GM12801 (cell line): ENCODE measurements around the gene RCOR3.

ENCODE experiments used
- TF ChIP-seq, protein P1 (sequence below): IDR thresholded peaks from one replicate; pipeline ENCODE4 v1.5.1; 2011; ENCODE audit warnings: control low read depth; ENCODE audit not compliant: insufficient read length; ENCODE audit errors: extremely low read depth

Gene RCOR3

DNA sequence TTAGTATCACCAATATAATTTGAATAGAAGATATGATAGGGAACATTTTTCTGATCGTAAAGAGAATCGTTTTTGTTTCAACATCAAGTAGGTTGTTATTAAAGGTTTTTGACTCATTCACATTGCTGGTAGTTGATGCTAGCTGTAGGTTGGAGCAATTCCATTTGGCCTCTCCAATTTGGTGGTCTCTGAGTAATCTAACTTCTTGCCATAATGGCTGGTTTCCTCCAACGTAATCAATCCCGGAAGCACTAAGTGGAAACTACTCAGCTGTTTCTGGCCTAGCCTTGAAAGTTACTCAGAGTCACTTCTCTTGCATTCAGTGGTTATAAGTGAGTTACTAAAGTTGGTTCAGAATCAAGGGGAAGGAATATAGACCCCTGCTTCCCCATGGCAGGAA lies 26.0 kb downstream of the RCOR3 start:
- TF ChIP-seq, protein P1, sequence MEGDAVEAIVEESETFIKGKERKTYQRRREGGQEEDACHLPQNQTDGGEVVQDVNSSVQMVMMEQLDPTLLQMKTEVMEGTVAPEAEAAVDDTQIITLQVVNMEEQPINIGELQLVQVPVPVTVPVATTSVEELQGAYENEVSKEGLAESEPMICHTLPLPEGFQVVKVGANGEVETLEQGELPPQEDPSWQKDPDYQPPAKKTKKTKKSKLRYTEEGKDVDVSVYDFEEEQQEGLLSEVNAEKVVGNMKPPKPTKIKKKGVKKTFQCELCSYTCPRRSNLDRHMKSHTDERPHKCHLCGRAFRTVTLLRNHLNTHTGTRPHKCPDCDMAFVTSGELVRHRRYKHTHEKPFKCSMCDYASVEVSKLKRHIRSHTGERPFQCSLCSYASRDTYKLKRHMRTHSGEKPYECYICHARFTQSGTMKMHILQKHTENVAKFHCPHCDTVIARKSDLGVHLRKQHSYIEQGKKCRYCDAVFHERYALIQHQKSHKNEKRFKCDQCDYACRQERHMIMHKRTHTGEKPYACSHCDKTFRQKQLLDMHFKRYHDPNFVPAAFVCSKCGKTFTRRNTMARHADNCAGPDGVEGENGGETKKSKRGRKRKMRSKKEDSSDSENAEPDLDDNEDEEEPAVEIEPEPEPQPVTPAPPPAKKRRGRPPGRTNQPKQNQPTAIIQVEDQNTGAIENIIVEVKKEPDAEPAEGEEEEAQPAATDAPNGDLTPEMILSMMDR, result no peak

DNA sequence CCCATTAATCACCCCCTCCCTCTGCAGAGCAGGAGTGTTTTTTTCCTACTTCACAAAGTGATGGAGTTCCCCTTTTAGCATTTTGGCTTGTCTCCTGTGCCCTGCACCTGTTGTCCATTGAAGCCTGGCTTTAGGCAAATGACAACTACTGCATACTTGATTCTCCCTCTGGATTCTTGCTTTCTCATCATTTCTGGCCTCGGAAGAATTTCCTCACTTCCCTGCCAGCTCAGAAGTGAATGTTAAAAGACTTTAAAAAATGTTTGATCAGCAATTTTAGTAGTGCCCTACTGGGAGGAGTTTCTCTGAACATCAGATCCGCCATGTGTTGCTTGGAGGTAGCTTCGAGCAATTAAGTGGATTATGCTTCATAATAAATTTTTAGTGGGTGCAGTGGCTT lies 28.1 kb downstream of the RCOR3 start:
- TF ChIP-seq, protein P1, result no peak

GRCh38 chr1:211292411-211292810 lies 33.2 kb downstream of the RCOR3 start:
- TF ChIP-seq, protein P1, result no peak

DNA sequence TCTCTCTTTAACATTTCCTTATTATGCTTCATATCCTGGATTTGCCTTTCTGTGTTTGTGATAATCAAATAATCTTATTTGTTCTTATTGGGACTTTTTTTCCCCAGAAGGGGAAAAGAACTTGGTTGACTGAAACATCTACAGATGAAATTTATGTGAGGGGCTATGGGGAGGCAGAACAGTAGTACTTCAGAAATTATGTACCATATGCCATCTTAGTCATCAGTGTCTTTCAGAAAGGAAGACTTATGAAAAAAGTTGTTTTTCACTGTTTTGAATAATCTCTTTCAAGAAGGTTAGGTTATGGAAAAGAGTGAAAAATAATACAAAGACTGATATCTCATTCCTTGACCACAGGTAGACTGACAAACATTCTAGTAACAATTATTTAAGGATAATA lies 37.2 kb downstream of the RCOR3 start:
- TF ChIP-seq, protein P1, result no peak

GRCh38 chr1:211305044-211305443 lies 45.9 kb downstream of the RCOR3 start:
- TF ChIP-seq, protein P1, result no peak

DNA sequence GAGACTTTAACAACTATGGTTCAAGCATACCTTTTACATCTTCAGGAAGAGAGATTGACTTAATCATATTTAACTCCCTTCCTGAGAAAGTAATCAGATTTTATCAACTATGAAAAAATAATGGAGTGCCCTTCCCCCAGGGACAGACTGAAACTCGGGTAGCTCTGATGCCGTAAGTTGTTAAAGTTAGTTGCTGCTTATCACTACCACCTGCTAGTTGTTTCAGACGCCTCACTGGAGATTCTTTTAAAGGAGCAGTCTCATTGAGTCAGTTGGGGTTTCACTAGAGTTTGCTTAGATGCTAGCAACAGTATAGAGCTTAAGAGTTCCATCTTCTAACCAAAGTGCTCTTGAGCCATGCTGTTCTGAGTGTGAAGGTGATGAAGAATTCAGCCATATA lies 50.5 kb downstream of the RCOR3 start:
- TF ChIP-seq, protein P1, result no peak

DNA sequence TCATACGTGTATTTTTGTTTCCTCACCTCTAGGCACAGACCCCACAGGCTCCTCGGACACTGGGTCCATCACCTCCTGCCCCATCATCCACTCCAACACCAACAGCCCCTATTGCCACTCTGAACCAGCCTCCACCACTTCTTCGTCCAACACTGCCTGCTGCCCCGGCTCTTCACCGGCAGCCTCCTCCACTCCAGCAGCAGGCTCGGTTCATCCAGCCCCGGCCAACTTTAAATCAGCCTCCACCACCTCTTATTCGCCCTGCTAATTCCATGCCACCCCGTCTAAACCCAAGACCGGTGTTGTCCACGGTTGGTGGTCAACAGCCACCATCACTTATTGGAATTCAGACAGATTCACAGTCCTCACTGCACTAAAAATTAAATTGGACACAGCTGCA lies 54.2 kb downstream of the RCOR3 start:
- TF ChIP-seq, protein P1, result no peak

DNA sequence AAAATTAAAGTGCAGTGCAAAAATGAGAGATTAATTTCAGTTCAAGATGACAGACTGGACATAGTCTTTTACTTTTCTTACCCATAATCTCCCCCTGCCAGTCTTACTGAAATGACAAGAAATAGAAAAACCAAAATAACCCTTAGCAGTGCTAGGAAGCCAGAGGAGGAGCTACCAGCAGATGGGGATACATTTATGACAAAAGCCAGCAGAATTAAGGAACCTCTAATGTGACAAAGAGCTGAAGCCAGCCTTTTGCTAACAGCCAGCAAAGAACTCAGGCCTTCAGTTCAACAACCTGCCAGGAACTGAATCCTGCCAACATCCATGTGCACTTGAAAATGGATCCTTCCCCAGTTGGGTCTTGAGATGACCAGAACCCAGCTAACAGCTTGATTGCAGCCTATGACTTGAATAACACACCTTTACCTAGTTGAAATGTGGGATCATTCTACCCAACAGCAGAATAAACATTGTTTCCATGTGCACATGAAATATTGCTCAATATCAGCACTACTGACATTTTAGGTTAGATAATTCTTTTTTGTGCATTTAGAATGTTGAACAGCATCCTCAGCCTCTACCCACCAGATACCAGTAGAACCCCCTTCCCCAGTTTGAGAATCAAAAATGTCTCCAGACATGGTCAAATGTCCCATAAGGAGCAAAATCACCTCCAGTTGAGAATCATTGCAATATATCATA lies 59.6 kb downstream of the RCOR3 start:
- TF ChIP-seq, protein P1, result no peak
